OCI-LY3 (cell line): ENCODE results near the gene MAX.

Experiments used
- H2AFZ ChIP-seq: fragments of 200-600, 300-600 bp; shearing (Covaris generic); 2 replicates; pipeline ENCODE4 v1.6.0; 2014; ENCODE audit warnings: antibody characterized with exemption, low read depth, low read length
- H3K27ac ChIP-seq: fragments of 200-600, 300-600 bp; sonication (generic); 2 replicates; pipeline ENCODE4 v1.5.1; 2014; ENCODE audit warnings: mild to moderate bottlenecking, low read length, moderate library complexity, mixed read lengths
- H3K27me3 ChIP-seq: fragments of 200-600, 300-600 bp; sonication (generic); 2 replicates; pipeline ENCODE4 v1.6.1; 2014; ENCODE audit warnings: low read depth, low read length, mixed read lengths
- H3K36me3 ChIP-seq: fragments of 200-600, 300-600 bp; sonication (generic); replicated peaks from 2 replicates; pipeline ENCODE3; 2014; ENCODE audit warnings: low read depth, low read length, mixed read lengths
- H3K4me1 ChIP-seq: fragments of 300-600, 200-600 bp; sonication (generic); 2 replicates; pipeline ENCODE4 v1.6.1; 2014; ENCODE audit warnings: low read length, mixed read lengths
- H3K4me2 ChIP-seq: fragments of 200-600, 300-600 bp; sonication (generic); 2 replicates; pipeline ENCODE4 v1.6.1; 2014; ENCODE audit warnings: low read length, mixed read lengths
- H3K4me3 ChIP-seq: fragments of 300-600, 200-600 bp; sonication (generic); 2 replicates; pipeline ENCODE4 v1.5.1; 2014; ENCODE audit warnings: antibody characterized with exemption, mild to moderate bottlenecking, low read length, moderate library complexity
- H3K79me2 ChIP-seq: fragments of 300-600, 200-600 bp; shearing (Covaris generic); 2 replicates; pipeline ENCODE4 v1.6.1; 2014; ENCODE audit warnings: mild to moderate bottlenecking, low read length, mixed read lengths
- H3K9ac ChIP-seq: fragments of 300-600, 200-600 bp; shearing (Covaris generic); 2 replicates; pipeline ENCODE4 v1.6.0; 2014; ENCODE audit warnings: mild to moderate bottlenecking, low read length, moderate library complexity
- H3K9me3 ChIP-seq: fragments of 200-600, 300-600 bp; shearing (Covaris generic); 2 replicates; pipeline ENCODE4 v1.6.1; 2014; ENCODE audit warnings: low read length, mixed read lengths; ENCODE audit not compliant: insufficient read depth
- H4K20me1 ChIP-seq: fragments of 200-600, 300-600 bp; sonication (generic); 2 replicates; pipeline ENCODE4 v1.6.1; 2016; ENCODE audit warnings: low read length, mixed read lengths; ENCODE audit not compliant: insufficient read depth
- CTCF ChIP-seq: fragments of 200-600, 300-600 bp; sonication (generic); IDR thresholded peaks from 2 replicates; pipeline ENCODE4 v1.5.1; 2014; ENCODE audit warnings: antibody characterized with exemption, low read length, low read depth
- EZH2phosphoT487 ChIP-seq: fragments of 200-600 bp; shearing (Covaris generic); IDR thresholded peaks from 2 replicates; pipeline ENCODE4 v1.6.1; 2018; ENCODE audit warnings: antibody characterized with exemption, mixed run types, low read depth

The MAX gene

GRCh38 chr14:65104791-65105190 lies 2.5 kb upstream of the MAX start:
- Histone ChIP-seq H3K79me2 (peaks cover 16% of the 10 kb centered on the region), H3K4me1 (peaks cover 11% of the 10 kb centered on the region), H2AFZ (no peak overlapping the region), H3K27ac (no peak overlapping the region), H3K9me3 (no peaks in the 10 kb centered on the region), H3K9ac (no peak overlapping the region), H3K36me3 (no peaks in the 10 kb centered on the region), H3K4me3 (no peak overlapping the region), H4K20me1 (no peaks in the 10 kb centered on the region), H3K27me3 (peaks cover 6% of the 10 kb centered on the region; the same call in 1 of the 2 replicates), H3K4me2 (no peak overlapping the region)
- TF ChIP-seq EZH2phosphoT487 = no peak

GRCh38 chr14:65103150-65103760 lies 938 bp upstream of the MAX start:
- Histone ChIP-seq H3K27ac (no peak overlapping the region), H3K4me3 (peak overlapping the region; percentile 84)

GRCh38 chr14:65101631-65102440 lies 481 bp downstream of the MAX start:
- H3K4me3 ChIP-seq = peak overlapping the region; percentile 80
- H3K9ac ChIP-seq = peak overlapping the region; percentile 69
- peak overlapping the region; percentile 93 for H3K4me2 ChIP-seq
- no peak for TF ChIP-seq CTCF
- no peak for TF ChIP-seq EZH2phosphoT487
- H3K79me2 ChIP-seq = peaks cover 22% of the 10 kb centered on the region
- H3K36me3 ChIP-seq = peaks cover 10% of the 10 kb centered on the region
- H3K4me1 ChIP-seq = peaks cover 19% of the 10 kb centered on the region
- no peak overlapping the region for H2AFZ ChIP-seq
- peaks cover 6% of the 10 kb centered on the region; the same call in 1 of the 2 replicates for H3K27me3 ChIP-seq
- H3K27ac ChIP-seq = peak overlapping the region; percentile 10
- no peaks in the 10 kb centered on the region for H3K9me3 ChIP-seq
- no peaks in the 10 kb centered on the region; the same call in 1 of the 2 replicates for H4K20me1 ChIP-seq

More at GRCh38 chr14:65103150-65103760, 938 bp upstream of the MAX start:
- TF ChIP-seq CTCF = peak; percentile 30
- no peak for TF ChIP-seq EZH2phosphoT487
- no peaks in the 10 kb centered on the region for H3K9me3 ChIP-seq
- H3K27me3 ChIP-seq = peaks cover 6% of the 10 kb centered on the region; the same call in 1 of the 2 replicates
- H3K9ac ChIP-seq = peak overlapping the region; percentile 55
- peak overlapping the region; percentile 80 for H3K4me2 ChIP-seq
- H3K4me1 ChIP-seq = peaks cover 19% of the 10 kb centered on the region
- H3K36me3 ChIP-seq = no peaks in the 10 kb centered on the region
- peaks cover 17% of the 10 kb centered on the region for H3K79me2 ChIP-seq
- no peaks in the 10 kb centered on the region for H4K20me1 ChIP-seq
- peak overlapping the region; percentile 80 for H2AFZ ChIP-seq

- H3K4me3 ChIP-seq = peak overlapping the region; percentile 80
- H3K36me3 ChIP-seq = peaks cover 12% of the 10 kb centered on the region
- H3K4me2 ChIP-seq = peak overlapping the region; percentile 93
- no peak for TF ChIP-seq CTCF
- TF ChIP-seq EZH2phosphoT487 = no peak
- H3K27ac ChIP-seq = no peak overlapping the region
- H3K79me2 ChIP-seq = peaks cover 22% of the 10 kb centered on the region
- no peak overlapping the region for H2AFZ ChIP-seq
- H3K27me3 ChIP-seq = peaks cover 6% of the 10 kb centered on the region; the same call in 1 of the 2 replicates
- H3K4me1 ChIP-seq = peaks cover 19% of the 10 kb centered on the region
- no peaks in the 10 kb centered on the region for H3K9me3 ChIP-seq
- H4K20me1 ChIP-seq = peaks cover 1% of the 10 kb centered on the region; the same call in 1 of the 2 replicates
- peak overlapping the region; percentile 69 for H3K9ac ChIP-seq
Observed at GRCh38 chr14:65100922-65101541, 1.3 kb downstream of the MAX start.
